Right lobe of liver (tissue), 6 donors: Measurements from ENCODE around the gene OR2T27. TPM values are rescaled to one million over a fixed set of nuclear protein-coding genes. Genes with fewer than 3 reads are reported as not detected.

Experiments
- ATAC-seq, 4 donors: fragments of 200-7000 bp; cut with Tn5 transposase; one replicate each; pipeline ENCODE4 v1.9.1; 2020; ENCODE audit warnings: mild to moderate bottlenecking in 4 of 4, moderate library complexity in 4 of 4
- DNase-seq, 3 donors: peaks; one replicate each; pipeline ENCODE4 v3.0.0-alpha.2; 2020
- H3K27ac ChIP-seq, 3 donors: fragments of 200-600 bp; one replicate each; pipeline ENCODE4 v1.8.0; 2022
- H3K27me3 ChIP-seq, 2 donors: fragments of 200-600 bp; one replicate each; pipeline ENCODE4 v1.8.0; 2022
- H3K36me3 ChIP-seq, 4 donors: fragments of 200-600 bp; sonication (generic) in 1 of 4; one replicate each; pipeline versions ENCODE4 v1.5.1 to v1.8.0; 2017 to 2022; ENCODE audit warnings: control low read depth in 1 of 4
- H3K4me1 ChIP-seq, 4 donors: fragments of 200-600 bp; sonication (generic) in 1 of 4; one replicate each; pipeline versions ENCODE4 v1.5.1 to v1.8.0; 2017 to 2022; ENCODE audit warnings: control low read depth in 1 of 4
- H3K4me3 ChIP-seq, 3 donors: fragments of 200-600 bp; one replicate each; pipeline ENCODE4 v1.8.0; 2022
- H3K9me3 ChIP-seq, 4 donors: fragments of 200-600 bp; sonication (generic) in 1 of 4; one replicate each; pipeline versions ENCODE4 v1.5.1 to v1.8.0; 2017 to 2022; ENCODE audit warnings: control low read depth in 1 of 4
- POLR2A ChIP-seq: fragments of 450-650 bp; IDR thresholded peaks from one replicate; pipeline ENCODE4 v1.6.1; 2017; ENCODE audit warnings: antibody characterized with exemption, mild to moderate bottlenecking
- WGBS: methylation state at CpG from one replicate; pipeline ENCODE4 v1.1.6; 2018; ENCODE audit warnings: low coverage, low lambda C conversion rate; ENCODE audit not compliant: insufficient coverage; ENCODE audit errors: missing lambda C conversion rate; 5-methylcytosine and 5-hydroxymethylcytosine counted together
- intact Hi-C, 2 donors: fragments of 100-400 bp; cut with DNase I; formaldehyde crosslinking; loops; one replicate each; pipeline versions ENCODE4 v1.11.2 to v1.14.1; 2022
- total RNA-seq, 6 experiments: library from RNA; depleted of rRNA in 2 of 6; stranded (reverse); fragments of >200 nt in 2 of 6; fragmentation: NEBNext Ultra II Directional in 3 of 6; extraction: Animal tissue kit (Norgen Biotek cat#: 25700) in 3 of 6; gene quantifications; one replicate each; pipeline versions ENCODE4 v1.1.0 to v1.2.4, GENCODE V29; 2016 to 2023
- TF ChIP-seq, protein P1 (sequence below), 4 donors: fragments of 200-600 bp in 3 of 4; fragments of 450-650 bp in 1 of 4; IDR thresholded peaks; one replicate each; pipeline versions ENCODE4 v1.5.1 to v1.8.0; 2016 to 2022; ENCODE audit warnings: antibody characterized with exemption in 4 of 4, mild to moderate bottlenecking in 2 of 4
- donor health status: DM: no; HTN: yes; CAD: no.
- donor health status: DM: no; HTN: no; CAD: no.
- donor health status: DM: no; HTN: no; CAD: no.
- donor health status: DM: no; HTN: yes; CAD: no.
- donor health status: DM: no; HTN: yes; CAD: no.

Gene OR2T27
- total RNA-seq, 6 experiments from 2014 or later = not detected

DNA sequence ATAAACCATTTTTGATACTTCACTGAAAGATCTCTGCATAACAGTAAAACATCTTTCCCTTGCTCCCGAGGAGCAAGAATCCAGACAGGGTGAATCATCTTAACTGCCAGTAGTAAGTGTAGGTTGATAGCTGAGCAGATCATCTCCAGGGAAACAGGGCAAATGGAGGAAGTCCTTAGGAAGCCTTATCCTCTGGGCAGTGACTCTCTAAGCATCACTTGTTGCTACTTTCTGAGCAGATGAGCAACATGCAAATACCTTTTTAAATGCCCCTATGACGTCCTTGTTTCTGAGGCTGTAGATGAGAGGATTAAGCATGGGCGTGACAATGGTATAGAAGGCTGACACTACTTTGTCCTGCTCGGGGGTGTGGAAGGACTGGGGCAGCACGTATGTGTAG lies 29.4 kb downstream of the OR2T27 start:
- no peak for DNase-seq
- H3K4me3 ChIP-seq = no peak overlapping the region
- no peaks in the 10 kb centered on the region for H3K27me3 ChIP-seq
- no peak for TF ChIP-seq POLR2A
- TF ChIP-seq, protein P1, sequence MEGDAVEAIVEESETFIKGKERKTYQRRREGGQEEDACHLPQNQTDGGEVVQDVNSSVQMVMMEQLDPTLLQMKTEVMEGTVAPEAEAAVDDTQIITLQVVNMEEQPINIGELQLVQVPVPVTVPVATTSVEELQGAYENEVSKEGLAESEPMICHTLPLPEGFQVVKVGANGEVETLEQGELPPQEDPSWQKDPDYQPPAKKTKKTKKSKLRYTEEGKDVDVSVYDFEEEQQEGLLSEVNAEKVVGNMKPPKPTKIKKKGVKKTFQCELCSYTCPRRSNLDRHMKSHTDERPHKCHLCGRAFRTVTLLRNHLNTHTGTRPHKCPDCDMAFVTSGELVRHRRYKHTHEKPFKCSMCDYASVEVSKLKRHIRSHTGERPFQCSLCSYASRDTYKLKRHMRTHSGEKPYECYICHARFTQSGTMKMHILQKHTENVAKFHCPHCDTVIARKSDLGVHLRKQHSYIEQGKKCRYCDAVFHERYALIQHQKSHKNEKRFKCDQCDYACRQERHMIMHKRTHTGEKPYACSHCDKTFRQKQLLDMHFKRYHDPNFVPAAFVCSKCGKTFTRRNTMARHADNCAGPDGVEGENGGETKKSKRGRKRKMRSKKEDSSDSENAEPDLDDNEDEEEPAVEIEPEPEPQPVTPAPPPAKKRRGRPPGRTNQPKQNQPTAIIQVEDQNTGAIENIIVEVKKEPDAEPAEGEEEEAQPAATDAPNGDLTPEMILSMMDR (IDR thresholded peaks at IDR 0.05) = no peak
- intact Hi-C loops = loop anchor here in 1 of 2 donors (5.0 kb wide), 1 partner anchor 181 kb away; no protein-coding TSS in a partner anchor
- ATAC-seq = no peak
- H3K36me3 ChIP-seq = no peaks in the 10 kb centered on the region
- 48% methylated on average over 5 of the region's 5 CpGs for WGBS
- no peaks in the 10 kb centered on the region for H3K4me1 ChIP-seq
- H3K27ac ChIP-seq = no peak overlapping the region
- H3K9me3 ChIP-seq = no peaks in the 10 kb centered on the region

DNA sequence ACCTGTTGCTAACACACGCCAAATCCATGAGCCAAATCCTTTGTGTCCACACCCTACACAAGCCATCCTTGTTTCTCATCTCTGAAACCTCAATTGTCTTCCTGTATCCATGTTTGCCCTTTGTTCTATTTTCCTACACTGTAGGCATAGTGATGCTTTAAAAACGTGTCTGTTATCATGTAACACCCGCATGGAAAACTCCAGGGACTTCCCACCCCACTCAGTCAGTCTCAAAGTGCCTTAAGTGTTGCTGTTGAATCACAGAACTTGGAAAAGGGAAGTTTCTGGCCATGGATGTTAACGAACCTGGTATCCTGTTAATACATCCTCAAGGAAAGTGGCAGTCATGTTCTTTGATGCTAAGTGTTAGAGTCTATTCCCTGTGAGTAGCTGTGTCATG lies 30.2 kb downstream of the OR2T27 start:
- Histone ChIP-seq H3K4me1 (no peaks in the 10 kb centered on the region), H3K27ac (no peak overlapping the region), H3K27me3 (no peaks in the 10 kb centered on the region), H3K36me3 (no peaks in the 10 kb centered on the region), H3K4me3 (no peak overlapping the region), H3K9me3 (no peaks in the 10 kb centered on the region)
- 68% methylated on average over 4 of the region's 4 CpGs for WGBS
- intact Hi-C loops = loop anchor here in 1 of 2 donors (5.0 kb wide), 1 partner anchor 182 kb away; no protein-coding TSS in a partner anchor
- ATAC-seq = no peak
- no peak for DNase-seq
- no peak for TF ChIP-seq POLR2A
- TF ChIP-seq, protein P1 (IDR thresholded peaks at IDR 0.05) = no peak

DNA sequence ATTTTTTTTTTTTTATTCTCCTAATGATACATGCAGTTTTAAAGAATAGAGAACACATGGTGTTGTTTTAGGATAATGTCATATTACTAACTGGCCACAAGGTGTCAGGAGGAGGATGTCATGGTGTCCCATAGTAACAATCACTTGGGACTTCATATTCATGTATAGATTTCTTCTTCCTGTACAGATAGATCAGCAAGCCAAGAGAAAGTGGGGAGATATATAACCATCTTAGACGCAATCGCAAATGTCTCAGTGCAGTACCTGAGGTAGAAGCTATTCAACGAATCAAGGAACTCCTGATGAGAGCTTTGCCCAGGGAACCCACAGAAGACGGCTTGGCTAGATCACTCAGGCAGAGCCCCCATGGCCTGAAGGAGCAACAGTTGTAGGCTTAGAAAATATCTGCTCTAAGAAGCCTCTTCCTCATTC lies 32.7 kb downstream of the OR2T27 start:
- ATAC-seq (peak; percentile 73 to 84 (median 74)), DNase-seq (no peak)
- WGBS = 60% methylated on average over 4 of the region's 4 CpGs
- Histone ChIP-seq H3K27me3 (no peaks in the 10 kb centered on the region), H3K4me1 (no peaks in the 10 kb centered on the region), H3K9me3 (no peaks in the 10 kb centered on the region), H3K27ac (no peak overlapping the region), H3K36me3 (no peaks in the 10 kb centered on the region), H3K4me3 (no peak overlapping the region)
- TF ChIP-seq POLR2A = no peak
- TF ChIP-seq, protein P1 (IDR thresholded peaks at IDR 0.05) = peak; percentile 55 to 66 (median 58)
- intact Hi-C loops = no loop called here

DNA sequence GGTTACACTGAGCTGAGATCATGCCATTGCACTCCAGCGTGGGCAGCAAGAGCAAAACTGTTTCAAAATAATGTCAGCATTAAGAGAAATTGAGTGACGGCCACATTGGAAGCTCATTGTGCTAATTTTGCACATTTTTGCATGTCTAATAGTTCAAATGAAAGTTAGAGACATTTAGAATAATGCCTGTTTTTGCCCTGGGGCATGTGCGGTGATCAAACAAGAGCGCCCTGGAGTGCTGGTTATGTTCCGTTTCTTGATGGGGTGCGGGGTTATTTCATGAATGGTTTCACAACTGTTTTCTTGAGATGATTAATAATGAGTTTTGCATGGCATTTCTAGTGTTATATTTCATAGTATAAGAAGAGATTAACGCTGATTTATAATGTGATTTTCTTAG lies 33.6 kb downstream of the OR2T27 start:
- WGBS = 52% methylated on average over 7 of the region's 7 CpGs
- DNase-seq (no peak), ATAC-seq (no peak)
- intact Hi-C loops = no loop called here
- no peaks in the 10 kb centered on the region for H3K9me3 ChIP-seq
- H3K4me1 ChIP-seq = no peaks in the 10 kb centered on the region
- H3K27ac ChIP-seq = no peak overlapping the region
- TF ChIP-seq POLR2A = no peak
- TF ChIP-seq, protein P1 (IDR thresholded peaks at IDR 0.05) = no peak
- no peaks in the 10 kb centered on the region for H3K27me3 ChIP-seq
- no peak overlapping the region for H3K4me3 ChIP-seq
- no peaks in the 10 kb centered on the region for H3K36me3 ChIP-seq

DNA sequence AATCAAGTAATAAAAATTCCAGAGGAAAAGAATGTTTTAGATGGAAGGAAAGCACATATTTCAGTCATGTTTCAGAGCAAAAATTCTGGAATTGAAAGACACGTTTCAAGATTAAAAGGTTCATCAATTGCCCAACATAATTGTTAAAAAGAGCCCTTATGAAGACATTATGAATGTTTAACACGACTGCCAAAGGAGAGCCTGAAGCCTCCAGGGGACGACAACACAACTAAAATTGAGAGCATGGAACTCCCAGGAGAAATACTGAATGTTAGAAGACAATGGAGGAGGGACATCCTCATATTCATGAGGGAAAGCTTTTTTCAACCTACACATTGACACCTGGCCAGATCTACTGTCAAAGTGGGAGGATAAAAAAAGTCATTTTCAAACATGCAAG lies 36.5 kb downstream of the OR2T27 start:
- Histone ChIP-seq H3K4me1 (no peaks in the 10 kb centered on the region), H3K4me3 (no peak overlapping the region), H3K27me3 (no peaks in the 10 kb centered on the region), H3K9me3 (no peaks in the 10 kb centered on the region), H3K27ac (no peak overlapping the region), H3K36me3 (no peaks in the 10 kb centered on the region)
- intact Hi-C loops = loop anchor here in 1 of 2 donors (10.0 kb wide), 1 partner anchor 56 kb away; no protein-coding TSS in a partner anchor
- WGBS = 0% methylated on average over 3 of the region's 3 CpGs
- ATAC-seq (peak; percentile 71 to 82 (median 77)), DNase-seq (peak in 1 of 3 donors; percentile 56)
- TF ChIP-seq POLR2A = no peak
- TF ChIP-seq, protein P1 (IDR thresholded peaks at IDR 0.05) = peak; percentile 52 to 75 (median 68)
